HG03139 (cell line): ENCODE results near the gene S100A4.

Source experiments
- ATAC-seq: cut with Tn5 transposase; IDR thresholded peaks from one replicate; pipeline ENCODE4 v1.9.1; 2021; ENCODE audit not compliant: unreplicated experiment

Gene S100A4

DNA sequence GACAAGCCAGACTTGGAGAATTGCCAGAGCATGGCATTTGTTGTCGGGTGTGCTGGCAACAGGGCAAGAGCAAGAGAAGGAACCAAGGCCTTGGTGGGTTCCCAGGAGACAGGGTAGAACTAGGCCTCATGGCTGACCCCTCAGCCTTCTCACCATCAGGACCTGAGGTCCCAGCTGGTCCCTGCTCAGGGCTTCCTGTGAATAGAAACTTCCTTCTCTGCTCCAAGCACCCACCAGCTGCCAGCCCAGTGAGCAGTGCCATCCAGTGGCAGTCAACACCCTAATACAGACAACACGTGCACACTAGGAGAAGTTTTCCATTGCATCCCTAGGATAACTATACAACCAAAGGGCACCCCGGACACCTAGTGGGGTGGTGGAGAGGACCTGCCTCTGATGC lies 32.6 kb downstream of the S100A4 start:
- no peak for ATAC-seq

DNA sequence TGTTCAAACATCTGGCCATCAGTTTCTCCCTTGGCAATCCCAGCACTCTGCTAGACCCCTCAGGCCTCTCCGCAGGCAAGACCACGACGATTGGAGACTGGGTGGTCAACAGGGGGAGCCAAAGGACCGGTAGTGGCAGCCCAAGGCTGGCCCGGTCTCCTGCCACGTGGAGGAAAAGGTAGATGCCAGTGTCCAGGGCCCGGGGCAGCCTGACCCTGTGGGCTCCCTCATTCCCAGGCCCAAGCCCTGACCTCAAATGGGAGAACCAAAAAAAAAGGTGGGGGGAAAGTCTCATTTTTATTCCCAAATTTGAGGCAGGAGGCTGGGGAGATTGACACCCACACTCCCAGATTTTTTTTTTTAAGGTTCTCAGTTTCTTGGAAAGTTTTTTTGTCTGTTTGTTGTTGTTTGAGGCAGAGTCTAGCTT lies 34.6 kb downstream of the S100A4 start:
- ATAC-seq, result no peak

GRCh38 chr1:153509729-153510354 lies 35.8 kb downstream of the S100A4 start:
- no peak for ATAC-seq

DNA sequence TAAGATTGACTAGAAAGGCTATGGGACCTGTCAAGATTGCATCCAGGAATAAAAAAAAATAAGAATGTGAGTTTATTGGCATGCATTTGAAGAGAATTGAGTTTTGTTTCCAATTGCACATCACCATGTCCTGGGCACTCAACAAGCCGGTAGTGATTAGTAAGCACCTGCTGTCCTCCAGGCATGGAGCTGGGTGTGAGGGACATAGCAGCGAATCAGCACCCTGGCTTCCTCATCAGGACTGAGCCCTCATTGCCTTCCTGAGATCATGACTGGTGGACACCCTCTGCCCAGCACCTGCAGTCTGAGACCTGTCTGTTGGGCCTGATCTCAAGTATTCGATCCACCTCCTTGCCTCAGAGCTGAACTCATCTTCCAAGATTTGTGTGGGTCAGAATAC lies 36.6 kb downstream of the S100A4 start:
- ATAC-seq, result no peak

GRCh38 chr1:153507926-153508583 lies 37.6 kb downstream of the S100A4 start:
- ATAC-seq, result no peak

- no peak for ATAC-seq
Measured at GRCh38 chr1:153506831-153507413, 38.7 kb downstream of the S100A4 start.

- ATAC-seq, result no peak
Measured at GRCh38 chr1:153506386-153506785, 39.2 kb downstream of the S100A4 start.

GRCh38 chr1:153505576-153505975 lies 40.0 kb downstream of the S100A4 start:
- no peak for ATAC-seq

DNA sequence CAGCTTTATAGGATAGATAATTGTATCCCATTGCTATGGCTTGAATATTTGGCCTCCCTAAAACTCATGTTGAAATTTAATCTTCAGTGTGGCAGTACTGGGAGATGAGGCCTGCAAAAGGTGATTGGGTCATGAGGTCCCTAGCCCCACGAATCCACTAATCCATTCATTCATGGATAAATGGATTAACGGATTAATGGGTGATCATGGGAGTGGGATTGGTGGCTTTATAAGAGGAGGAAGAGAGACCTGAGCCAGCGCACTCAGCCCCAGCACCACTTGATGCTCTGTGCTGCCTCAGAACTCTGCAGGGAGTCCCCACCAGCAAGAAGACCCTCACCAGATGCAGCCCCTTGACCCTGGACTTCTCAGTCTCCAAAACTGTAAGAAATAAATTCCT lies 41.8 kb downstream of the S100A4 start:
- ATAC-seq, result no peak

GRCh38 chr1:153498746-153499145 lies 46.9 kb downstream of the S100A4 start:
- ATAC-seq, result no peak

GRCh38 chr1:153495536-153495935 lies 50.1 kb downstream of the S100A4 start:
- no peak for ATAC-seq

- ATAC-seq, result no peak
Measured at GRCh38 chr1:153494976-153495535, 50.5 kb downstream of the S100A4 start.
